ENCODE results near the gene IGFN1.

GRCh38 chr1:201170533-201171062 is 20.0 kb upstream of the IGFN1 start:
- TF ChIP-seq, protein P1, sequence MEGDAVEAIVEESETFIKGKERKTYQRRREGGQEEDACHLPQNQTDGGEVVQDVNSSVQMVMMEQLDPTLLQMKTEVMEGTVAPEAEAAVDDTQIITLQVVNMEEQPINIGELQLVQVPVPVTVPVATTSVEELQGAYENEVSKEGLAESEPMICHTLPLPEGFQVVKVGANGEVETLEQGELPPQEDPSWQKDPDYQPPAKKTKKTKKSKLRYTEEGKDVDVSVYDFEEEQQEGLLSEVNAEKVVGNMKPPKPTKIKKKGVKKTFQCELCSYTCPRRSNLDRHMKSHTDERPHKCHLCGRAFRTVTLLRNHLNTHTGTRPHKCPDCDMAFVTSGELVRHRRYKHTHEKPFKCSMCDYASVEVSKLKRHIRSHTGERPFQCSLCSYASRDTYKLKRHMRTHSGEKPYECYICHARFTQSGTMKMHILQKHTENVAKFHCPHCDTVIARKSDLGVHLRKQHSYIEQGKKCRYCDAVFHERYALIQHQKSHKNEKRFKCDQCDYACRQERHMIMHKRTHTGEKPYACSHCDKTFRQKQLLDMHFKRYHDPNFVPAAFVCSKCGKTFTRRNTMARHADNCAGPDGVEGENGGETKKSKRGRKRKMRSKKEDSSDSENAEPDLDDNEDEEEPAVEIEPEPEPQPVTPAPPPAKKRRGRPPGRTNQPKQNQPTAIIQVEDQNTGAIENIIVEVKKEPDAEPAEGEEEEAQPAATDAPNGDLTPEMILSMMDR (IDR thresholded peaks at IDR 0.05) = peak in 1 of 3 experiments; percentile 9
- peak; percentile 34 for TF ChIP-seq POLR2A (IDR thresholded peaks at IDR 0.05)
